Thymus (tissue), 14 donors: Measurements from ENCODE around the gene GYS2. TPM values are rescaled to one million over a fixed set of nuclear protein-coding genes. Genes with fewer than 3 reads are reported as not detected.
"Not testable (repeated sequence)": the region's sequence is repeated elsewhere in the genome, so short reads cannot be mapped to it uniquely, and the experiment has no call there.

Experiments
- DNase-seq, 9 donors: peaks; one replicate each; pipeline ENCODE4 v3.0.0-alpha.2; 2013; ENCODE audit warnings: low spot score in 9 of 9, low read depth in 6 of 9, missing footprints in 1 of 9
- H3K27ac ChIP-seq, 2 donors: one replicate each; pipeline ENCODE4 v1.5.1; 2013; ENCODE audit warnings: control low read depth in 1 of 2, low read depth in 1 of 2, low read length in 1 of 2, mild to moderate bottlenecking in 1 of 2, moderate library complexity in 1 of 2
- H3K27me3 ChIP-seq, 2 donors: one replicate each; pipeline ENCODE4 v1.5.1; 2013; ENCODE audit warnings: low read length in 1 of 2; ENCODE audit not compliant: control insufficient read depth in 2 of 2, insufficient read depth in 1 of 2
- H3K36me3 ChIP-seq, 2 donors: one replicate each; pipeline ENCODE4 v1.5.1; 2013; ENCODE audit warnings: low read length in 1 of 2, mild to moderate bottlenecking in 1 of 2, moderate library complexity in 1 of 2; ENCODE audit not compliant: control insufficient read depth in 2 of 2, insufficient read depth in 2 of 2
- H3K4me1 ChIP-seq, 2 donors: one replicate each; pipeline ENCODE4 v1.5.1; 2013; ENCODE audit warnings: low read length in 2 of 2; ENCODE audit not compliant: control insufficient read depth in 2 of 2, insufficient read depth in 2 of 2
- H3K4me3 ChIP-seq, 2 donors: one replicate each; pipeline ENCODE4 v1.5.1; 2013; ENCODE audit warnings: low read length in 2 of 2, control low read depth in 1 of 2, mild to moderate bottlenecking in 1 of 2
- H3K9me3 ChIP-seq, 2 donors: one replicate each; pipeline ENCODE4 v1.5.1; 2013; ENCODE audit warnings: low read length in 1 of 2, mild to moderate bottlenecking in 1 of 2; ENCODE audit not compliant: control insufficient read depth in 2 of 2, insufficient read depth in 1 of 2
- WGBS: extraction: QIAGEN DNeasy Blood & Tissue Kit; methylation state at CpG from one replicate; pipeline ENCODE4 v1.1.7; 2013; 5-methylcytosine and 5-hydroxymethylcytosine counted together
- long read RNA-seq, 10 donors: transcript quantifications; one replicate each; lab custom pipeline, GENCODE V29; 2026
- polyA plus RNA-seq: library from polyadenylated mRNA; stranded (reverse); fragments of 200-250 nt; gene quantifications from one replicate; pipeline ENCODE4 v1.2.3, GENCODE V29; 2013
- total RNA-seq: library from RNA; stranded (reverse); fragments of 120-200 nt; gene quantifications from one replicate; pipeline ENCODE4 v1.2.4, GENCODE V29; 2013
- donor health status: healthy.

The GYS2 gene
- total RNA-seq (not detected), polyA plus RNA-seq (0.14 TPM)
- long read RNA-seq, donor 1 = 0 reads
- long read RNA-seq, donor 2 = 0 reads
- long read RNA-seq, donor 3 = 0 reads
- long read RNA-seq, donor 4 = 0 reads
- long read RNA-seq, donor 5 = 0 reads
- long read RNA-seq, donor 6 = 0 reads
- long read RNA-seq, donor 7 = 0 reads
- long read RNA-seq, donor 8 = 0 reads
- long read RNA-seq, donor 9 = 0 reads
- long read RNA-seq, donor 10 = 0 reads

GRCh38 chr12:21604245-21605101, at the start of gene GYS2:
Gene GYS2, minus strand, starts transcription at chr12:21604847. Its CDS starts 255 bp downstream, at chr12:21604592.
- WGBS = 91% methylated on average over 7 of the region's 7 CpGs
- H3K4me3 ChIP-seq = no peak within 1 kb of the TSS

GRCh38 chr12:21651821-21652220, 47.2 kb upstream of the GYS2 start:
- H3K36me3 ChIP-seq = peaks cover 19 to 70% of the 10 kb centered on the region in 2 donors

More at GRCh38 chr12:21604245-21605101, at the start of gene GYS2:
- no peak for DNase-seq
- Histone ChIP-seq H3K27ac (no peak within 1 kb of the TSS), H3K9me3 (no peaks in the 10 kb centered on the region), H3K27me3 (no peaks in the 10 kb centered on the region), H3K36me3 (no peaks in the 10 kb centered on the region), H3K4me1 (no peaks in the 10 kb centered on the region)

GRCh38 chr12:21650997-21651396, 46.4 kb upstream of the GYS2 start:
- 98% methylated on average over 1 of the region's 1 CpG for WGBS
- DNase-seq = no peak
- Histone ChIP-seq H3K36me3 (peaks cover 19 to 76% of the 10 kb centered on the region in 2 donors), H3K4me1 (peaks cover 0 to 2% of the 10 kb centered on the region in 2 donors), H3K4me3 (no peak overlapping the region), H3K9me3 (no peaks in the 10 kb centered on the region), H3K27me3 (no peaks in the 10 kb centered on the region), H3K27ac (no peak overlapping the region)

More at GRCh38 chr12:21651821-21652220, 47.2 kb upstream of the GYS2 start:
- Histone ChIP-seq H3K4me3 (no peak overlapping the region), H3K9me3 (no peaks in the 10 kb centered on the region), H3K27ac (no peak overlapping the region), H3K27me3 (no peaks in the 10 kb centered on the region), H3K4me1 (peaks cover 0 to 5% of the 10 kb centered on the region in 2 donors)
- DNase-seq = no peak
- WGBS = 99% methylated on average over 1 of the region's 1 CpG

GRCh38 chr12:21649034-21649433, 44.4 kb upstream of the GYS2 start:
- Histone ChIP-seq H3K4me1 (no peaks in the 10 kb centered on the region), H3K27ac (no peak overlapping the region), H3K4me3 (no peak overlapping the region), H3K27me3 (no peaks in the 10 kb centered on the region), H3K9me3 (no peaks in the 10 kb centered on the region), H3K36me3 (peaks cover 20 to 90% of the 10 kb centered on the region in 2 donors)
- no peak for DNase-seq
- WGBS = 66% methylated on average over 3 of the region's 3 CpGs

GRCh38 chr12:21648378-21648777, 43.7 kb upstream of the GYS2 start:
- H3K4me1 ChIP-seq = no peaks in the 10 kb centered on the region
- over 99% methylated on average over 2 of the region's 2 CpGs for WGBS
- H3K27ac ChIP-seq = no peak overlapping the region
- no peak for DNase-seq
- no peaks in the 10 kb centered on the region for H3K27me3 ChIP-seq
- H3K9me3 ChIP-seq = no peaks in the 10 kb centered on the region
- H3K36me3 ChIP-seq = peaks cover 16 to 92% of the 10 kb centered on the region in 2 donors
- no peak overlapping the region for H3K4me3 ChIP-seq

- Histone ChIP-seq H3K4me3 (no peak overlapping the region), H3K27ac (no peak overlapping the region), H3K27me3 (no peaks in the 10 kb centered on the region), H3K9me3 (no peaks in the 10 kb centered on the region), H3K36me3 (peaks cover 20 to 91% of the 10 kb centered on the region in 2 donors), H3K4me1 (no peaks in the 10 kb centered on the region)
- no peak for DNase-seq
These were observed 42.5 kb upstream of the GYS2 start for GRCh38 chr12:21647179-21647578.

- H3K27me3 ChIP-seq, H3K27ac ChIP-seq, DNase-seq, H3K9me3 ChIP-seq, H3K4me3 ChIP-seq, H3K4me1 ChIP-seq: not testable (repeated sequence)
- peaks cover 20 to 88% of the 10 kb centered on the region in 2 donors for H3K36me3 ChIP-seq
- 70% methylated on average over 7 of the region's 7 CpGs for WGBS
These were observed 40.4 kb upstream of the GYS2 start for GRCh38 chr12:21645041-21645500.

GRCh38 chr12:21644516-21644915, 39.9 kb upstream of the GYS2 start:
- H3K4me3 ChIP-seq = no peak overlapping the region
- H3K27me3 ChIP-seq = no peaks in the 10 kb centered on the region
- H3K9me3 ChIP-seq = no peaks in the 10 kb centered on the region
- DNase-seq = no peak
- no peak overlapping the region for H3K27ac ChIP-seq
- peaks cover 20 to 86% of the 10 kb centered on the region in 2 donors for H3K36me3 ChIP-seq
- no peaks in the 10 kb centered on the region for H3K4me1 ChIP-seq
- whole genome bisulfite sequencing = 99% methylated on average over 4 of the region's 4 CpGs

- Histone ChIP-seq H3K4me3 (no peak overlapping the region), H3K27me3 (no peaks in the 10 kb centered on the region), H3K36me3 (peaks cover 20 to 83% of the 10 kb centered on the region in 2 donors), H3K4me1 (no peaks in the 10 kb centered on the region), H3K9me3 (no peaks in the 10 kb centered on the region), H3K27ac (no peak overlapping the region)
- 94% methylated on average over 3 of the region's 3 CpGs for WGBS
- no peak for DNase-seq
These were observed 39.1 kb upstream of the GYS2 start for GRCh38 chr12:21643758-21644157.
